ENCODE measurements around the gene YWHAG.

Gene YWHAG

GRCh38 chr7:76400248-76400647 is 41.5 kb upstream of the YWHAG start:
- TF ChIP-seq RAD21 (IDR thresholded peaks at IDR 0.05; ENCODE audit: low read depth): no peak
- TF ChIP-seq USF1 (IDR thresholded peaks at IDR 0.05): no peak
- TF ChIP-seq TAF1 (IDR thresholded peaks at IDR 0.05; ENCODE audit: low read depth): no peak
- no peak for TF ChIP-seq YY1 (IDR thresholded peaks at IDR 0.05; ENCODE audit: low read depth)
- TF ChIP-seq EGR1 (IDR thresholded peaks at IDR 0.05): no peak
- TF ChIP-seq EP300 (IDR thresholded peaks at IDR 0.05; ENCODE audit: borderline replicate concordance): no peak
- TF ChIP-seq ZBTB7A (IDR thresholded peaks at IDR 0.05; ENCODE audit: low read depth): no peak
- TF ChIP-seq REST (IDR thresholded peaks at IDR 0.05; ENCODE audit: low read depth): no peak
- TF ChIP-seq CEBPB (IDR thresholded peaks at IDR 0.05): no peak
- TF ChIP-seq CREB1 (IDR thresholded peaks at IDR 0.05; ENCODE audit: low read depth): no peak
- TF ChIP-seq FOXM1 (IDR thresholded peaks at IDR 0.05; ENCODE audit: borderline replicate concordance, low read depth): no peak
- no peak for TF ChIP-seq TCF12 (IDR thresholded peaks at IDR 0.05; ENCODE audit: low read depth)
- TF ChIP-seq NFIC (IDR thresholded peaks at IDR 0.05): no peak
- TF ChIP-seq TEAD4 (IDR thresholded peaks at IDR 0.05): no peak
- no peak for TF ChIP-seq MAX (IDR thresholded peaks at IDR 0.05)

- TF ChIP-seq ZBTB7A (IDR thresholded peaks at IDR 0.05; ENCODE audit: low read depth) (peak; percentile 73), YY1 (IDR thresholded peaks at IDR 0.05; ENCODE audit: low read depth) (no peak; the same call in 1 of the 2 replicates), MAX (IDR thresholded peaks at IDR 0.05) (peak; percentile 97), CEBPB (IDR thresholded peaks at IDR 0.05) (no peak), CREB1 (IDR thresholded peaks at IDR 0.05; ENCODE audit: low read depth) (no peak), RAD21 (IDR thresholded peaks at IDR 0.05; ENCODE audit: low read depth) (no peak), USF1 (IDR thresholded peaks at IDR 0.05) (no peak), NFIC (IDR thresholded peaks at IDR 0.05) (peak; percentile 91), TAF1 (IDR thresholded peaks at IDR 0.05; ENCODE audit: low read depth) (no peak), FOXM1 (IDR thresholded peaks at IDR 0.05; ENCODE audit: borderline replicate concordance, low read depth) (no peak), TEAD4 (IDR thresholded peaks at IDR 0.05) (no peak)
Observed at GRCh38 chr7:76397409-76398183, 38.8 kb upstream of the YWHAG start.

- TF ChIP-seq YY1 (IDR thresholded peaks at IDR 0.05; ENCODE audit: low read depth): no peak
- TF ChIP-seq TEAD4 (IDR thresholded peaks at IDR 0.05): no peak
- no peak for TF ChIP-seq USF1 (IDR thresholded peaks at IDR 0.05)
- TF ChIP-seq TCF12 (IDR thresholded peaks at IDR 0.05; ENCODE audit: low read depth): no peak
- TF ChIP-seq EP300 (IDR thresholded peaks at IDR 0.05; ENCODE audit: borderline replicate concordance): no peak
- no peak for TF ChIP-seq FOXM1 (IDR thresholded peaks at IDR 0.05; ENCODE audit: borderline replicate concordance, low read depth)
- TF ChIP-seq NFIC (IDR thresholded peaks at IDR 0.05): no peak
- no peak for TF ChIP-seq EGR1 (IDR thresholded peaks at IDR 0.05)
- no peak for TF ChIP-seq CEBPB (IDR thresholded peaks at IDR 0.05)
- TF ChIP-seq REST (IDR thresholded peaks at IDR 0.05; ENCODE audit: low read depth): no peak
- no peak for TF ChIP-seq RAD21 (IDR thresholded peaks at IDR 0.05; ENCODE audit: low read depth)
- TF ChIP-seq CREB1 (IDR thresholded peaks at IDR 0.05; ENCODE audit: low read depth): no peak
- TF ChIP-seq TAF1 (IDR thresholded peaks at IDR 0.05; ENCODE audit: low read depth): no peak
- no peak for TF ChIP-seq ZBTB7A (IDR thresholded peaks at IDR 0.05; ENCODE audit: low read depth)
- no peak for TF ChIP-seq MAX (IDR thresholded peaks at IDR 0.05)
Observed at GRCh38 chr7:76396864-76397263, 38.1 kb upstream of the YWHAG start.

- peak; percentile 74 for TF ChIP-seq EGR1 (IDR thresholded peaks at IDR 0.05)
- no peak for TF ChIP-seq MAX (IDR thresholded peaks at IDR 0.05)
Observed at GRCh38 chr7:76395965-76396726, 37.4 kb upstream of the YWHAG start.
